ENCODE measurements around the gene NME5. TPM values are rescaled to one million over a fixed set of nuclear protein-coding genes. Genes with fewer than 3 reads are reported as not detected.
"Not testable (repeated sequence)": the region's sequence is repeated elsewhere in the genome, so short reads cannot be mapped to it uniquely, and the experiment has no call there.

NME5 gene
- total and polyA plus RNA-seq, 2 of the 13 experiments (the other 11 are each of a cell fraction or from before 2014, with no cell fraction given): 0.18 TPM; not detected in 1

DNA sequence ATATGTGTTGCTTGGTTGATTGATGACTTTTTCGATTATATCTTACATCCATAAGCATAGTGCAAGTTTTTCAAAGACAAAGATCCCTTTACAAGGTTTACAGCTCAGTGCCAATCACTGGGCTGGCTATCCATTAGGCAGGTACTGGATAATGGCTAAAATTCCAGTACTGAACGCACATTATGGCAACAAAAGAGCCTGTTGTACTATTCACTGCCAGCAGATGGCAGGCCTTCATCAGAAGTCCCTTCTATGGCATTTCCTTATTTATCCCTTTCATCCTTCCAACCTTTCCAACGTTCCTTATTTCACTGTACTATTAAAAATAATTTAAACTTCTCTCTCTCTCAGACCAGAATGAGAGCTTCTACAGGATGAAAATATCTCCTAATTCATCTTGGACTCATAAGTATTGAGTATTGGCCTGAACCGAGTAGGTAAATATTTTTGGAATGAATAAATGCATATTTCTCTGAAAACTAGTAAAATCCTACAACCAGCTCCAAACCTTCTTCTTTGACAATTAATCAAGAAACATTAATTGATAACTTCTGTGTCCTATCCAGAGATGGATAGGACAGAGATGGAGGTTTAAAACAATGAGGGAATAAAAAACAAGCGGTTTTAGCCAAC, 62.0 kb downstream of the NME5 start (continued):
- 0 out of 2 replicates have a peak, but pooled peaks have one; percentile 24 for TF ChIP-seq CEBPG (CRISPR knock-in tag; IDR thresholded peaks at IDR 0.05)
- TF ChIP-seq, protein P1, sequence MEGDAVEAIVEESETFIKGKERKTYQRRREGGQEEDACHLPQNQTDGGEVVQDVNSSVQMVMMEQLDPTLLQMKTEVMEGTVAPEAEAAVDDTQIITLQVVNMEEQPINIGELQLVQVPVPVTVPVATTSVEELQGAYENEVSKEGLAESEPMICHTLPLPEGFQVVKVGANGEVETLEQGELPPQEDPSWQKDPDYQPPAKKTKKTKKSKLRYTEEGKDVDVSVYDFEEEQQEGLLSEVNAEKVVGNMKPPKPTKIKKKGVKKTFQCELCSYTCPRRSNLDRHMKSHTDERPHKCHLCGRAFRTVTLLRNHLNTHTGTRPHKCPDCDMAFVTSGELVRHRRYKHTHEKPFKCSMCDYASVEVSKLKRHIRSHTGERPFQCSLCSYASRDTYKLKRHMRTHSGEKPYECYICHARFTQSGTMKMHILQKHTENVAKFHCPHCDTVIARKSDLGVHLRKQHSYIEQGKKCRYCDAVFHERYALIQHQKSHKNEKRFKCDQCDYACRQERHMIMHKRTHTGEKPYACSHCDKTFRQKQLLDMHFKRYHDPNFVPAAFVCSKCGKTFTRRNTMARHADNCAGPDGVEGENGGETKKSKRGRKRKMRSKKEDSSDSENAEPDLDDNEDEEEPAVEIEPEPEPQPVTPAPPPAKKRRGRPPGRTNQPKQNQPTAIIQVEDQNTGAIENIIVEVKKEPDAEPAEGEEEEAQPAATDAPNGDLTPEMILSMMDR (CRISPR knock-in tag; IDR thresholded peaks at IDR 0.05): peak; percentile 85
- TF ChIP-seq STAG1 (CRISPR knock-in tag; IDR thresholded peaks at IDR 0.05): peak; percentile 93
- TF ChIP-seq SRF (IDR thresholded peaks at IDR 0.05; ENCODE audit: low read depth, low read length): peak; percentile 57; the same call in 1 of the 2 replicates

GRCh38 chr5:138070026-138070425, 69.2 kb downstream of the NME5 start:
- WGBS (ENCODE audit: low lambda C conversion rate): 78% methylated on average over 3 of the region's 32 CpGs
- H2AFZ ChIP-seq (ENCODE audit: low read length); H3K27me3 ChIP-seq (ENCODE audit: control insufficient read depth in 1 of 2, insufficient read depth in 2 of 2, low read length in 2 of 2); intact Hi-C loops (cut with micrococcal nuclease; ENCODE audit: unreplicated experiment); H3K36me3 ChIP-seq (replicated peaks in 1 of 2; ENCODE audit: control insufficient read depth in 1 of 2, insufficient read depth in 2 of 2, low read length in 2 of 2); H3K9me3 ChIP-seq (ENCODE audit: low read length); H3K27ac ChIP-seq (ENCODE audit: extremely low read length, insufficient read depth, low read length); H4K20me1 ChIP-seq (ENCODE audit: insufficient read depth, low read length); BruUV-seq (replicated peaks); H3K79me2 ChIP-seq (ENCODE audit: insufficient read depth, low read length); H3K9ac ChIP-seq (ENCODE audit: insufficient read depth, low read depth, low read length); DNase-seq (ENCODE audit: low spot score); FAIRE-seq; H3K4me1 ChIP-seq (ENCODE audit: insufficient read depth, low read length); ATAC-seq; H3K4me2 ChIP-seq (ENCODE audit: low read depth, low read length); in situ Hi-C loops (cut with HindIII; ENCODE audit: extremely low pct_ligation_motif_present, low pct_unique_long_range_greater_than_20kb); H3K4me3 ChIP-seq (replicated peaks in 1 of 3; ENCODE audit: insufficient read depth in 1 of 3, low read depth in 2 of 3, low read length in 3 of 3); POLR2A ChIA-PET: not testable (repeated sequence)
- CTCF ChIA-PET (ENCODE audit: low intra/inter-chr PET ratio, low total read pairs): interaction anchor here (2.9 kb wide), 1 partner anchor 33 kb away, joined by 68 read pairs; no protein-coding TSS in a partner anchor
